ENCODE measurements around the gene GLMN.

GRCh38 chr1:92244376-92244775 is 54.4 kb downstream of the GLMN start:
- TF ChIP-seq CTCF (IDR thresholded peaks at IDR 0.05) (no peak), POLR2A (IDR thresholded peaks at IDR 0.05) (no peak)

Data from testis (tissue), 2 donors.